PC-9 (cell line): Measurements from ENCODE around the gene ARHGAP18. TPM values are rescaled to one million over a fixed set of nuclear protein-coding genes. Genes with fewer than 3 reads are reported as not detected.

Experiments used
- BruUV-seq: library from RNA; stranded (reverse); fragments of 400-500 nt; replicated peaks from 2 replicates; lab custom pipeline; 2021; lab: Mats Ljungman, UMichigan
- CTCF ChIA-PET: fragments of 300-600 bp; sonication (Branson Sonifier 250); formaldehyde crosslinking; loops from one replicate; lab custom pipeline; 2022; ENCODE audit warnings: antibody characterized with exemption; lab: Charles Lee
- POLR2A ChIA-PET: fragments of 300-600 bp; sonication (Branson Sonifier 250); formaldehyde crosslinking; loops from one replicate; lab custom pipeline; 2022; ENCODE audit warnings: antibody characterized with exemption; ENCODE audit not compliant: unreplicated experiment; lab: Charles Lee
- DNase-seq, 2 experiments: peaks; one replicate each; pipeline versions ENCODE4 v3.0.0 to v3.0.0-alpha.2; 2015 to 2022; ENCODE audit warnings: mixed read lengths in 1 of 2
- H2AFZ ChIP-seq: fragments of 200-600 bp; sonication (generic); 2 replicates; pipeline ENCODE4 v1.8.1; 2017; ENCODE audit warnings: antibody characterized with exemption
- H3F3A ChIP-seq: fragments of 200-600 bp; sonication (generic); 2 replicates; pipeline ENCODE4 v1.8.1; 2017; ENCODE audit warnings: antibody characterized with exemption, mild to moderate bottlenecking, low read depth; ENCODE audit not compliant: insufficient read depth
- H3K27ac ChIP-seq: fragments of 200-600 bp; sonication (generic); 2 replicates; pipeline ENCODE4 v1.6.1; 2016; ENCODE audit warnings: mixed run types
- H3K27me3 ChIP-seq: fragments of 200-600 bp; sonication (generic); 2 replicates; pipeline ENCODE4 v1.6.1; 2016; ENCODE audit warnings: low read depth, mixed run types; ENCODE audit not compliant: insufficient read depth
- H3K36me3 ChIP-seq: fragments of 200-600 bp; sonication (generic); 2 replicates; pipeline ENCODE4 v1.6.1; 2016; ENCODE audit warnings: low read depth, mixed run types
- H3K4me1 ChIP-seq: fragments of 200-600 bp; sonication (generic); replicated peaks from 2 replicates; pipeline ENCODE4 v1.6.1; 2016; ENCODE audit warnings: mixed run types; ENCODE audit not compliant: insufficient read depth
- H3K4me2 ChIP-seq: fragments of 200-600 bp; sonication (generic); 2 replicates; pipeline ENCODE4 v1.6.1; 2017; ENCODE audit warnings: mixed run types
- H3K4me3 ChIP-seq: fragments of 200-600 bp; sonication (generic); 2 replicates; pipeline ENCODE4 v1.6.1; 2016; ENCODE audit warnings: mixed run types
- H3K79me2 ChIP-seq: fragments of 200-600 bp; sonication (generic); 2 replicates; pipeline ENCODE4 v1.6.1; 2017; ENCODE audit warnings: low read depth, mixed run types
- H3K9me2 ChIP-seq: fragments of 200-600 bp; sonication (generic); 2 replicates; pipeline ENCODE4 v1.8.1; 2017; ENCODE audit warnings: mild to moderate bottlenecking; ENCODE audit not compliant: insufficient read depth
- H3K9me3 ChIP-seq: fragments of 200-600 bp; sonication (generic); 2 replicates; pipeline ENCODE4 v1.8.1; 2016; ENCODE audit warnings: low read depth; ENCODE audit not compliant: insufficient read depth
- H4K20me1 ChIP-seq: fragments of 200-600 bp; sonication (generic); 2 replicates; pipeline ENCODE4 v1.8.1; 2017; ENCODE audit not compliant: insufficient read depth
- EZH2 ChIP-seq: fragments of 200-600 bp; sonication (generic); IDR thresholded peaks from 2 replicates; pipeline ENCODE4 v1.8.0; 2017; ENCODE audit warnings: antibody characterized with exemption, low read depth
- intact Hi-C: fragments of 100-400 bp; cut with micrococcal nuclease; formaldehyde crosslinking; loops from one replicate; pipeline ENCODE4 v1.10.0; 2022; ENCODE audit not compliant: unreplicated experiment
- total RNA-seq: library from RNA; stranded (reverse); gene quantifications from 2 replicates; pipeline ENCODE4 v1.2.3, GENCODE V29; 2021
- TF ChIP-seq, protein P1 (sequence below): fragments of 200-600 bp; sonication (generic); conservative IDR thresholded peaks from 2 replicates; pipeline ENCODE4 v1.6.1; 2017; ENCODE audit warnings: mixed run types, antibody characterized with exemption, mild to moderate bottlenecking, moderate library complexity

ARHGAP18 gene
- total RNA-seq, 1 experiment from 2014 or later, result 15.0 TPM

DNA sequence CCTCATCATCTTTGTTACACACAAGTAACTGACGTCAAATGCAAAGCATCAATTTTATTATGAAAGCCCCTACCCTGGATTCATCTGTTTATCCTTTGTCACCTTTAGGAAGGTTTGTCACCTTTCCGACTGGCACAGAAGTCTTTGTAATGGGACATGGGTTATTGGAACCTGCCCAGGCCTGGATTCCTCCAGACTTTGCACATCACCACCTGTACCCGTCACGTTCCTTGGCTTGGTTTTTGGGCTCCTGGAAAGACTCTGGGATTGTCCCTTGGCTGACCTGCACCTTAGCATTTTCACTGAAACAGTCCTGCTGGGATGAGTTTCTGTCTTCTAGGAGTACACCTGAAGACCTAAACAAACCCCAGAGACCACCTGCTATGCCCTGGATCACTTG lies 15.4 kb upstream of the ARHGAP18 start:
- POLR2A ChIA-PET, result no interaction called here
- Histone ChIP-seq H3K36me3 (no peaks in the 10 kb centered on the region), H3K4me1 (no peaks in the 10 kb centered on the region), H3K4me3 (no peak overlapping the region), H3K4me2 (no peak overlapping the region), H4K20me1 (no peaks in the 10 kb centered on the region), H3K9me3 (no peaks in the 10 kb centered on the region), H3K27me3 (no peaks in the 10 kb centered on the region), H3K79me2 (no peaks in the 10 kb centered on the region), H2AFZ (no peak overlapping the region), H3K27ac (no peak overlapping the region), H3K9me2 (no peaks in the 10 kb centered on the region), H3F3A (no peaks in the 10 kb centered on the region)
- no peak for DNase-seq
- intact Hi-C loops, result no loop called here
- TF ChIP-seq EZH2, result no peak
- TF ChIP-seq, protein P1, sequence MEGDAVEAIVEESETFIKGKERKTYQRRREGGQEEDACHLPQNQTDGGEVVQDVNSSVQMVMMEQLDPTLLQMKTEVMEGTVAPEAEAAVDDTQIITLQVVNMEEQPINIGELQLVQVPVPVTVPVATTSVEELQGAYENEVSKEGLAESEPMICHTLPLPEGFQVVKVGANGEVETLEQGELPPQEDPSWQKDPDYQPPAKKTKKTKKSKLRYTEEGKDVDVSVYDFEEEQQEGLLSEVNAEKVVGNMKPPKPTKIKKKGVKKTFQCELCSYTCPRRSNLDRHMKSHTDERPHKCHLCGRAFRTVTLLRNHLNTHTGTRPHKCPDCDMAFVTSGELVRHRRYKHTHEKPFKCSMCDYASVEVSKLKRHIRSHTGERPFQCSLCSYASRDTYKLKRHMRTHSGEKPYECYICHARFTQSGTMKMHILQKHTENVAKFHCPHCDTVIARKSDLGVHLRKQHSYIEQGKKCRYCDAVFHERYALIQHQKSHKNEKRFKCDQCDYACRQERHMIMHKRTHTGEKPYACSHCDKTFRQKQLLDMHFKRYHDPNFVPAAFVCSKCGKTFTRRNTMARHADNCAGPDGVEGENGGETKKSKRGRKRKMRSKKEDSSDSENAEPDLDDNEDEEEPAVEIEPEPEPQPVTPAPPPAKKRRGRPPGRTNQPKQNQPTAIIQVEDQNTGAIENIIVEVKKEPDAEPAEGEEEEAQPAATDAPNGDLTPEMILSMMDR, result no peak
- CTCF ChIA-PET, result no interaction called here
- BruUV-seq, result no TSS peak

DNA sequence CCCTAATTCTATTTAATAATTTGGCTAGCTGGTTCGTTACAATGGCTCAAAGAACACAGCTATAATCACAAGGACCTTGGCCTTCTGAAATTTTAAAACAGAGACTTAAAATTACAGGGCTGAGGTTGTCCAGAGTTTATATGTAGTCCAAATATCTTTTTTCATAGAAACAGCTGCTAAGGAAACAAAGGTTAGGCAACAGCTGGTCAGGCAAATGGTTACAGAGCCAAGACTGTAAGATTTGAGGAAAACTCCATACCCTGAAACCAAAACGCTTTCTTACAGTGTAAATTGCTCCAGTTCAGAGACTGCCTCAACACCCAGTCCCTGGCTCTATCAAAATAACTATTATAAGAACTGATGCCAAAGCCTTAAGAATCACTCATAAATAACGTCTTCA lies 9.7 kb upstream of the ARHGAP18 start:
- H3K27ac ChIP-seq, result no peak overlapping the region
- peak overlapping the region; percentile 37; the same call in 1 of the 2 replicates for H2AFZ ChIP-seq
- BruUV-seq, result no TSS peak
- POLR2A ChIA-PET, result no interaction called here
- TF ChIP-seq EZH2, result no peak
- TF ChIP-seq, protein P1, result no peak
- H3K4me2 ChIP-seq, result no peak overlapping the region
- CTCF ChIA-PET, result no interaction called here
- no peak for DNase-seq
- no peaks in the 10 kb centered on the region for H4K20me1 ChIP-seq
- no peaks in the 10 kb centered on the region for H3K27me3 ChIP-seq
- H3K9me3 ChIP-seq, result no peaks in the 10 kb centered on the region
- intact Hi-C loops, result no loop called here
- no peaks in the 10 kb centered on the region for H3F3A ChIP-seq
- H3K79me2 ChIP-seq, result no peaks in the 10 kb centered on the region
- no peaks in the 10 kb centered on the region for H3K4me1 ChIP-seq
- no peak overlapping the region for H3K4me3 ChIP-seq
- H3K9me2 ChIP-seq, result no peaks in the 10 kb centered on the region
- no peaks in the 10 kb centered on the region for H3K36me3 ChIP-seq

DNA sequence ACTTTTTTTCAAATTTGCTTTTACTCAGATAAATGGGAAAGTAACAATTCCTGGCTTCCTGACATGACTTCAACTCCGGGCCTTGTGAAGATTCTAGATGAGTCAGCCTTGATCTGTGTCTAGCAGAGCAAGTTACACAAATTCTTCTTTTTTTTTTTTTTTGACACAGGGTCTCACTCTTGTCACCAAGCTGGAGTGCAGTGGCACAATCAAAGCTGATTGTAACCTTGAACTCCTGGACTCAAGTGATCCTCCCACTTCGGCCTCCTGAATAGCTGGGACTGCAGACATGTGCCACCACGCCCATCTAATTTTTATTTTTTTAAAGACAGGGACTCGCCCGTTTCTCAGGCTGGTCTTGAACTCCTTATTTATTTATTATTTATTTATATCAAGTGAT lies 7.3 kb upstream of the ARHGAP18 start:
- no peaks in the 10 kb centered on the region for H3K27me3 ChIP-seq
- H3K4me2 ChIP-seq, result no peak overlapping the region
- intact Hi-C loops, result no loop called here
- H3K9me2 ChIP-seq, result no peaks in the 10 kb centered on the region
- H3F3A ChIP-seq, result no peaks in the 10 kb centered on the region
- no peak for DNase-seq
- no peaks in the 10 kb centered on the region for H3K79me2 ChIP-seq
- H3K4me3 ChIP-seq, result no peak overlapping the region
- POLR2A ChIA-PET, result no interaction called here
- H3K4me1 ChIP-seq, result no peaks in the 10 kb centered on the region
- H2AFZ ChIP-seq, result no peak overlapping the region
- H3K27ac ChIP-seq, result no peak overlapping the region
- CTCF ChIA-PET, result no interaction called here
- TF ChIP-seq EZH2, result no peak
- TF ChIP-seq, protein P1, result no peak
- no peaks in the 10 kb centered on the region for H3K9me3 ChIP-seq
- H4K20me1 ChIP-seq, result no peaks in the 10 kb centered on the region
- H3K36me3 ChIP-seq, result no peaks in the 10 kb centered on the region
- no TSS peak for BruUV-seq
